Neural crest cell (in vitro differentiated cells): Measurements from ENCODE around the gene FOXP1. TPM values are rescaled to one million over a fixed set of nuclear protein-coding genes. Genes with fewer than 3 reads are reported as not detected.

Experiments used
- DNase-seq: peaks from one replicate; pipeline ENCODE4 v3.0.0; 2021; ENCODE audit warnings: low read depth, mixed read lengths, low spot score
- H3K27ac Mint-ChIP-seq: one replicate; pipeline ENCODE4 v1.8.0; 2021; ENCODE audit warnings: mild to moderate bottlenecking, mixed read lengths; ENCODE audit not compliant: unreplicated experiment
- H3K27me3 Mint-ChIP-seq: 2 replicates; pipeline ENCODE4 v1.8.0; 2021; ENCODE audit warnings: low read depth, mild to moderate bottlenecking, mixed read lengths
- H3K36me3 Mint-ChIP-seq: 2 replicates; pipeline ENCODE4 v1.8.0; 2021; ENCODE audit warnings: low read depth, mild to moderate bottlenecking, mixed read lengths
- H3K4me1 Mint-ChIP-seq: 2 replicates; pipeline ENCODE4 v1.8.0; 2021; ENCODE audit warnings: mixed read lengths
- H3K4me3 Mint-ChIP-seq: one replicate; pipeline ENCODE4 v1.8.0; 2021; ENCODE audit warnings: mild to moderate bottlenecking, mixed read lengths
- H3K9me3 Mint-ChIP-seq: 2 replicates; pipeline ENCODE4 v1.8.0; 2021; ENCODE audit warnings: mixed read lengths
- CTCF ChIP-seq: fragments of 200-600 bp; sonication (generic); conservative IDR thresholded peaks from 2 replicates; pipeline ENCODE4 v1.5.0; 2021; ENCODE audit warnings: antibody characterized with exemption, mild to moderate bottlenecking
- total RNA-seq: library from RNA; stranded (reverse); gene quantifications from 2 replicates; pipeline ENCODE4 v1.2.1, GENCODE V29; 2021

The FOXP1 gene
- total RNA-seq, 1 donor from 2014 or later, result 22.8 TPM

GRCh38 chr3:71162221-71162620, 421.3 kb downstream of the FOXP1 start:
- no peak overlapping the region for H3K27ac Mint-ChIP-seq
- no peaks in the 10 kb centered on the region for H3K27me3 Mint-ChIP-seq
- TF ChIP-seq CTCF, result no peak
- DNase-seq, result no peak
- H3K4me3 Mint-ChIP-seq, result no peak overlapping the region
- peaks cover 5% of the 10 kb centered on the region for H3K36me3 Mint-ChIP-seq
- H3K9me3 Mint-ChIP-seq, result peaks cover 5% of the 10 kb centered on the region
- H3K4me1 Mint-ChIP-seq, result no peaks in the 10 kb centered on the region

GRCh38 chr3:71160785-71161546, 422.6 kb downstream of the FOXP1 start:
- TF ChIP-seq CTCF, result no peak
- Mint-ChIP-seq H3K4me3 (no peak overlapping the region), H3K27ac (no peak overlapping the region), H3K4me1 (no peaks in the 10 kb centered on the region), H3K36me3 (peaks cover 5% of the 10 kb centered on the region), H3K9me3 (peaks cover 5% of the 10 kb centered on the region), H3K27me3 (no peaks in the 10 kb centered on the region)
- DNase-seq, result no peak

- TF ChIP-seq CTCF, result no peak
- no peak overlapping the region for H3K27ac Mint-ChIP-seq
Observed at GRCh38 chr3:71156062-71156665, 427.4 kb downstream of the FOXP1 start.

GRCh38 chr3:71154846-71155245, 428.7 kb downstream of the FOXP1 start:
- Mint-ChIP-seq H3K4me1 (peaks cover 4% of the 10 kb centered on the region), H3K4me3 (no peak overlapping the region), H3K9me3 (no peaks in the 10 kb centered on the region), H3K27me3 (no peaks in the 10 kb centered on the region), H3K36me3 (no peaks in the 10 kb centered on the region), H3K27ac (no peak overlapping the region)
- no peak for TF ChIP-seq CTCF
- no peak for DNase-seq

More at GRCh38 chr3:71156062-71156665, 427.4 kb downstream of the FOXP1 start:
- no peaks in the 10 kb centered on the region for H3K27me3 Mint-ChIP-seq
- H3K9me3 Mint-ChIP-seq, result peaks cover 3% of the 10 kb centered on the region
- no peak overlapping the region for H3K4me3 Mint-ChIP-seq
- peaks cover 3% of the 10 kb centered on the region for H3K36me3 Mint-ChIP-seq
- no peaks in the 10 kb centered on the region for H3K4me1 Mint-ChIP-seq
- DNase-seq, result no peak

- Mint-ChIP-seq H3K27ac (no peak overlapping the region), H3K4me1 (peaks cover 4% of the 10 kb centered on the region), H3K9me3 (no peaks in the 10 kb centered on the region), H3K4me3 (no peak overlapping the region), H3K36me3 (no peaks in the 10 kb centered on the region), H3K27me3 (no peaks in the 10 kb centered on the region)
- TF ChIP-seq CTCF, result no peak
- DNase-seq, result no peak
Observed at GRCh38 chr3:71153713-71154112, 429.8 kb downstream of the FOXP1 start.
